ENCODE results near the gene CLCN3.
A peak's percentile ranks its signal among the peaks of the same experiment; 100 is the strongest.
"Not testable (repeated sequence)": the region's sequence is repeated elsewhere in the genome, so short reads cannot be mapped to it uniquely, and the experiment has no call there.

Gene CLCN3

DNA sequence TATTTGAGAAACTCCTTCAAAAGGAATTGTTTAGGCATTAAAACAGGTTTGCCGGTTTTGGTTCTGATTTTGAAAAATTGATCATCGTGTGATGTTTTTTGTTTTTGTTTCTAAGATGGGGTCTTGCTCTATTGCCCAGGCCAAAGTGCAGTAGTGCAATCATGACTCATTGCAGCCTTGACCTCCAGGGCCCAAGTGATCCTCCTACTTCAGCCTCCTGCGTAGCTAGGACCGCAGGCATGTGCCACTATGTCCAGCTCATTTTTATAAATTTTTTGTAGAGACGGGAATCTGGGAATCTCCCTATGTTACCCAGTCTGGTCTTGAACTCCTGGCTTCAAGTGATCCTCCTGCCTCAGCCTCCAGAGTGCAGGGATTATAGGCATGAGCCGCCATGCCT, 35.0 kb downstream of the CLCN3 start:
- no peak for FAIRE-seq
- no peak for DNase-seq (ENCODE audit: low spot score)

GRCh38 chr4:169657470-169658107, 37.2 kb downstream of the CLCN3 start:
- no peak for DNase-seq (ENCODE audit: low spot score)
- no peak for FAIRE-seq

DNA sequence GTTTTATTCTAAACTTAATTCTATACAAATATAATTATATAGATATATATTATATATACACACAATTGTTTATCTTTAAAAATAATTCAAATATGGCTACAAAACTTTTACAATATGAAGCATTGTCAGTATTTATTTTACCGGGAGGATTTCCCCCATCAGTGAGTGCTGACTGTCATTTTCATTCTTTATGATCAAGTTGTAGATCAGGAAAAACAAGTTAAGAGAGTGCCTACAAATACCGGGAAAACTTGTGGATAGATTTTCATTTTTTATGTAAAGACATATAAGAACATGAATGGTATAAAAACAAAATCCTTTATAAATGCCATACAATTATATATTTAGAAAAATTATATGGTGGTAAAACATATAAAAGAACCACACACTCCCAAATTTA, 37.8 kb downstream of the CLCN3 start:
- FAIRE-seq (no peak), DNase-seq (ENCODE audit: low spot score) (no peak)

DNA sequence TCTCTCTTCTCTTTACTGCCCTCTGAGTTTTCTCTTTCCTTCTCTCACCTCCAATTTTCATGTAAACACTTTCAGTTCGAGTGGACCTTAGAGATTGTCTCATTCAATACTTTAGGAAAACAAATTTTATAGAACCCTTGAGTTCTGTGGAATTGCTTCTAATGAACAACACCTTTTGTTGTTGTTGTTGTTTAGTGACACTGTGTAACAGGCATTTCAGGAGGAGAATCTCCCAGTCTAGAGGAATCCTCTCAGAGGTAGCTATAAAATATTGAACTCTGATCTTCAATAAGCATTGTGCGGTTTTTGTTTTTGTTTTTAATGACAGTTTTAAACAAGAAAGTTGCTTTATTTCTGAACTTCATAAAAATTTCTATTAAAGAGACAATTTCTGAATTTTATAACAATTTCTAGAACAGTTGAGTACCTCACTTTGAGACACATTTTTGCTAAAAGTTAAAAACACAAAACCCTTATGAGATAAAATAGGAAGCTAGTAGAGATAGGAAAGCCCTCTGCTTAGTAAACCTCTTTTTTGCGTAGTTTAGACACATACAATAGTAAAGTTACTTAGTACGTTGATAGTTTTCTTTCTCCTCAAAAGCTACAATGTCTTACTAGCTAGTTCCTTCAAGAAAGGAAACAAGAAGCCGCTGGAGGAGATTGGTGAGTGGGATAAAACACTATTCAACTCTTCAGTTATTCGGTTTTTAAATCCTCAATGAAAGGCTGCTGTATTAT, 38.8 kb downstream of the CLCN3 start:
- no peak for DNase-seq (ENCODE audit: low spot score)
- FAIRE-seq = no peak

GRCh38 chr4:169659716-169660670, 39.6 kb downstream of the CLCN3 start:
- no peak for FAIRE-seq
- DNase-seq (ENCODE audit: low spot score) = peak; percentile 85

GRCh38 chr4:169660929-169661328, 40.6 kb downstream of the CLCN3 start:
- DNase-seq (ENCODE audit: low spot score) (no peak), FAIRE-seq (no peak)

DNA sequence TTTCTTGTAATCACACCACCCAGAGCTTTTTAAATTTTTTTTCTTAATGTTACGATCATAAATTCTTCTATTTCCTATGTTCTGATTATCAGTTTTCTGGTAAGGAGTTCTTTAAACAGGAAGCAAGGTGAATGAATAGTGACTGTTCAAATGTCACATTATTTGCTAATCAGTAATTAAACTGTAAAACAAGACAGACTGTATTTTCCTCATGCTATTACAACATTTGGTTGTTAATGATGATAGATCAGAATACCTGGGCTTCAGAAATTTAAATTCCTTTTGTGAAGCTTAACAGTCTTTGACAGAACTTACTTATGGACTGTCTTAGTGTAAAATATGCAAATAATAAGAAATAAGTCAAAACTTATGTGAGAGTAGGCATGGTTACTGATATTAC, 41.4 kb downstream of the CLCN3 start:
- FAIRE-seq = no peak
- no peak for DNase-seq (ENCODE audit: low spot score)

DNA sequence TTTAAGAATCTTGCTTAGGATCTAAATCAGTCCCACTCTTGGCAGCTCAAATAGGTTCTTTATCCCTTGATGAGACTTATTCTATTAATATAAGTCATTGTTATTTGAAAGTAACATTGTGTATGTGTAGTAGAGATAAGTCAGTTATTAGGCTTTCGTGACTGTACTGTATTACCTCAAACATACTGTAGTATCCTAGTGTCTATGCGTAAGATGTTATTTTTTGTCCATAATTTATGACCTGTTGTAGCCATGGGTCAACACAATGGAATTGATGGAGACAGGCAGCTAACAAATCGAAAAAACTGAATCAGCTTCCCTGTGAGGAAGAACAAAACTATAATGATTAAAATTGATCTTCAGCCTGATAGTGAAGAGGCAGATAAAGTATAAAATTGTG, 41.8 kb downstream of the CLCN3 start:
- DNase-seq (ENCODE audit: low spot score) (no peak), FAIRE-seq (no peak)

- DNase-seq (ENCODE audit: low spot score) = no peak
- FAIRE-seq = no peak
Observed at GRCh38 chr4:169663402-169663801, 43.0 kb downstream of the CLCN3 start.

- DNase-seq (ENCODE audit: low spot score) (no peak), FAIRE-seq (no peak)
Observed at GRCh38 chr4:169663831-169664230, 43.5 kb downstream of the CLCN3 start.

DNA sequence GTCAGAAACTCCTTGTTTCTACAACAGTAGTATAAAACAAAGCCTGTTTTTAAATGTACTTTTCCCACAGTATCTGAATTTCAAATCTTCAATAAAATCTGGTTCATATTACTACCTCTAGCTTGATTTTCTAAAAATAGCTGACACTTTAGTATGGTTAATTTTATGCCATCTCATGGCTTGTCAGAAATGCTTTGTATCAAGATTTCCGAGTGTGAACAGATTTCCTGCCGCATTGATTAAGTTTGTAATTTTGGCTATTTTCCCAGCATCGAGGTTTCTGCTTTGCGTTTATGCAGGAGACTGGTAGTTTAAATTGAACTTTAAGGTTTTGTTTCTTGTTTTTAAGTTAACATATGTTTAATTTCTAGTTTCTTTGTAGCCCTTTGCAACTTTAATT, 44.2 kb downstream of the CLCN3 start:
- FAIRE-seq = no peak
- no peak for DNase-seq (ENCODE audit: low spot score)

DNA sequence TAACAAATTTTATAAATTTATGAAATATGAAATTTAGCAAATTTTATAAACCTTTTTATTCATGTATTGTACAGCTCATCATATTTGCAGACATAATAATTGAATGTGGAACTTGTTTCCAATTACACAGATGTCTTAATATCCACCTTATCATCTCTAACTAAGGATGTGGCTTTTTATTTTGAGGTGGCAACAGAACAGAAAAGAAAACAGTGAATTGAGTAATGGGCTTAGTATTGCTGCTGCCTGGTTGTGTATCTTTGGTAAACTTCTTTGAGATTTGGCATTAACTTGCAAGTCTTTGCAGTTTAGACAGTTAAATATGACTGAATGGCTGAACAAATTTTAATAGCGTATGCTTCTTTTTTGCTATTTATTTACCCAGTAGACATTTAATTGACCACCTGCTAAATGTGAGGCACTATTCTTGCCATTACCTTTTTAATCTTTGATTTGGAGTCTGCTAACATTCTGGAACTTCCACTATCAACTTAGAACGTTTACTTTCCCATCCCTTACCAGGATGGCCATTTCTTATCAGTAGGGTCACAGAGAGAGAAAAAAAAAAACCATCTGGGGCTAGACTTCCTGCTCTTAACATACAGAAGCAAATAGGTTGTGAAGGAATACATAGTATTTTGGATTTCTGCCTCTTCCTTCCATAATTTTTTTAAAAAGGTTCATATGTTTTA, 44.8 kb downstream of the CLCN3 start:
- DNase-seq (ENCODE audit: low spot score) (no peak), FAIRE-seq (no peak)

DNA sequence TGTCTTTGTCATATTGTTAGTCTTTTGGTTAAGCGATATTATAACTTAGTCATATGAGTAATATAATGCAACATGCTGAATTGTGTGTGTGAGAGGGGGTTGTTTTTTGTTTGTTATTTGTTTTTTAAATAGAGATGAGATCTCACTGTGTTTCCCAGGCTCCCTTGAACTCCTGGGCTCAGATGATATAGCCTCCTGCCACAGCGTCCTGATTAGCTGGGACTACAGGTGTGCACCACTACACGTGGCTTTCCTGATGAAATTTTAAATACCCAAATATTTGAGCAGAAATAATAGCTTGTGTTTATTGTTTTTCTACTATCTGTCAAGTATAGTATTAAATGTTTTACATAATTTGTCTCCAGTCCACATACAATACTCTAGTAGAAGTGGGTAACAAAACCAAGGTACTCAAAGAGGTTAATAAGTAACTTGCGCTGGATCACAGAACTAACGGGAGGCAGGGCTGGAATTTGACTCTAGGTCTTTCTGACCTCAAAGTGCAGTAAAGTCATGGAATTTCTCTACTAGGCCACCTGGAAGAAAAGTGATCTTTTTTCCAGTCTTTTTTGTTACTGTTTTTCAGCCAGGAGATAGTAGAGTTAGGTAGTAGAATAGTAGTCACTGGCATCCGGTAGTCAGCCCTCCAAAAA, 47.8 kb downstream of the CLCN3 start:
- FAIRE-seq = no peak
- no peak for DNase-seq (ENCODE audit: low spot score)

DNA sequence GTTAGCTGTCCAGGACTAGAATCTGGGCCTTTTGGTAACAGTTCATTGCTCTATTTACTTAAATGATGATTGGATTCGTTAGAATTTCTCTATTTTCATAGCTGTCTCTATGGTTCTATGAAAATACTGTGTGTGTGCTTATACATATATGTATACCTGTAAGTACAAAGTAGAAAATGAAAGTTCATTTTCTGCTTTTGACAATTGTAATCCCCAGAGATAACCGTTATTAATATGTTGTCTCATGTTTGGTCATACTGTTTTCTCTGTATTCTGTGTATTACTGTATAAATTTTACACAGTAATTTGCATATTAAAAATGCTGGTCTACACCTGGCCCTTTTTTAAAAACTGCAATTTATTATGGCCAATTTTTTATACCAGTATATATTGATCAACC, 55.4 kb downstream of the CLCN3 start:
- no peak for DNase-seq (ENCODE audit: low spot score)
- no peak for FAIRE-seq

- FAIRE-seq (no peak), DNase-seq (ENCODE audit: low spot score) (no peak)
Observed at GRCh38 chr4:169677150-169677748, 56.9 kb downstream of the CLCN3 start.

DNA sequence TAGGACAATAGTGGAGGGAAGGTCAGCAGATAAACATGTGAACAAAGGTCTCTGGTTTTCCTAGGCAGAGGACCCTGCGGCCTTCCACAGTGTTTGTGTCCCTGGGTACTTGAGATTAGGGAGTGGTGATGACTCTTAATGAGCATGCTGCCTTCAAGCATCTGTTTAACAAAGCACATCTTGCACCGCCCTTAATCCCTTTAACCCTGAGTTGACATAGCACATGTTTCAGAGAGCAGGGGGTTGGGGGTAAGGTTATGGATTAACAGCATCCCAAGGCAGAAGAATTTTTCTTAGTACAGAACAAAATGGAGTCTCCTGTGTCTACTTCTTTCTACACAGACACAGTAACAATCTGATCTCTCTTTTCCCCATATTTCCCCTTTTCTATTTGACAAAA, 58.1 kb downstream of the CLCN3 start:
- DNase-seq (ENCODE audit: low spot score); FAIRE-seq: not testable (repeated sequence)

DNA sequence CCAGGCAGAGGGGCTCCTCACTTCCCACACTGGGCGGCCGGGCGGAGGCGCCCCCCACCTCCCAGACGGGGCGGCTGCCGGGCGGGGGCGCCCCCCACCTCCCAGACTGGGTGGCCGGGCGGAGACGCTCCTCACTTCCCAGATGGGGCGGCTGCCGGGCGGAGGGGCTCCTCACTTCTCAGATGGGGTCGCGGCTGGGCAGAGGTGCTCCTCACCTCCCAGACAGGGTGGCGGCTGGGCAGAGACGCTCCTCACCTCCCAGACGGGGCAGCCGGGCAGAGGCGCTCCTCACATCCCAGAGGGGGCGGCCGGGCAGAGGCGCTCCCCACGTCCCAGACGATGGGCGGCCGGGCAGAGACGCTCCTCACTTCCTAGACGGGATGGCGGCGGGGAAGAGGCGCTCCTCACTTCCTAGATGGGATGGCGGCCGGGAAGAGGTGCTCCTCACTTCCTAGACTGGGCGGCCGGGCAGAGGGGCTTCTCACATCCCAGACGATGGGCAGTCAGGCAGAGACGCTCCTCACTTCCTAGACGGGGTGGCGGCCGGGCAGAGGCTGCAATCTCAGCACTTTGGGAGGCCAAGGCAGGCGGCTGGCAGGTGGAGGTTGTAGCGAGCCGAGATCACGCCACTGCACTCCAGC, 58.7 kb downstream of the CLCN3 start:
- not testable (repeated sequence) for FAIRE-seq; DNase-seq (ENCODE audit: low spot score)

DNA sequence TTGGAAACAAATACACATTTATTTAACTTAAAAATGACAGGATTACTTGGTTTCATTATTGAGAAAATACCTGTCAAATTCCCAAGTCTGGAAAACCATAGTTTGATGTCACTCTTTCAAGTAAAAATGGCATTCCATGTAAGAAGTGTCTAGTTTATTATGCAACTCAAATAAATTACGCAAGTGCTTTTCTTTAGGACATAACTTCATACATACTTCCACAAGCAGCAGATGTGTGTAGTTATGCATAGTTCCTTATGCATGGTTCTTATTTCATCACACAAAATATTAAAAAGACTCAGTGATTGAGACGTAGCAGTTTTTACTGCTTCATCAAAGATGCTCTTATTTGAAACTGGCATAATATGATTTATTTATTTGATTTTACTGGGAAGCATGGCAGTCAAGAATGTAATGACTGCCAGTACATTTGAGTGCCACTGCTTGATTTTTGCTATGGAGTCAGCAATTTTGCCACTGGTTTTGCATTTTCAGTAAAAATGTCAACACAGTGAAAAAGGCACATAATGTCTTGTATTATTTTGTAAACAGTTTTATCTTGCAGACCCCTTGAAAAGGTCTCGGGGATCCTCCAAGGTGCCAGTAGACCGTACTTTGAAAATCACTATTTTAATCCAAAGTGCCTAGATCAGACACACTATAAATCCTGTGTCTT, 62.1 kb downstream of the CLCN3 start:
- no peak for DNase-seq (ENCODE audit: low spot score)
- FAIRE-seq = no peak

DNA sequence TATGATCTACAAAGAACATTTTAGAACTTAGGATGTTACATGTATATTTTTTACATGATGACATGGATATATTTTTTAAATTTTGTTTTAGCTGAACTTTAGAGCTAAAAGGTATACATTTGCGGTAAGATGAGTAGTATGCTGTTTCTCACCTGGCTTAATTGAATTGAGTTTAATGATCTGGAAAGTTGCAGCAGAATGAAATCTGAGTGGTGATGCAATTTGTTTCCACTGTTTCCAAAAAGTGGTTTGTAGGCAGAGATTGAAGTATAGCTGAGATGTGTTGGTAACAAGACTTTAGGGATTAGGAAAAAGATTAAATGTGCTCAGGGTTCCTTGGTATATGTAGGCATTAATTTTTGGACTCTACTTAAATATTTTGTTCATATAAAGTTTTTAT, 69.3 kb downstream of the CLCN3 start:
- FAIRE-seq (no peak), DNase-seq (ENCODE audit: low spot score) (no peak)
